ENCODE measurements around the gene ASIC4.

- TF ChIP-seq EZH2 (IDR thresholded peaks at IDR 0.05; ENCODE audit: low read length) = no peak
- no peak for TF ChIP-seq CTCF (optimal IDR thresholded peaks at IDR 0.05 in 1 of 3, IDR thresholded peaks at IDR 0.05 in 1 of 3, conservative IDR thresholded peaks at IDR 0.05 in 1 of 3; ENCODE audit: extremely low read depth in 1 of 3, insufficient read depth in 2 of 3, low read length in 3 of 3)
Observed at GRCh38 chr2:219527472-219527871, 13.2 kb downstream of the ASIC4 start.
